K562 treated with DMSO at 1 percent for 4 hours (cell line): ENCODE results near the gene ATP5PO. TPM values are rescaled to one million over a fixed set of nuclear protein-coding genes. Genes with fewer than 3 reads are reported as not detected.

Source experiments
- total RNA-seq: library from RNA; unstranded; fragments of 300-600 nt; gene quantifications from 2 replicates; pipeline ENCODE4 v1.2.3, GENCODE V29; 2022; ENCODE audit not compliant: insufficient read depth

Gene ATP5PO, protein sequence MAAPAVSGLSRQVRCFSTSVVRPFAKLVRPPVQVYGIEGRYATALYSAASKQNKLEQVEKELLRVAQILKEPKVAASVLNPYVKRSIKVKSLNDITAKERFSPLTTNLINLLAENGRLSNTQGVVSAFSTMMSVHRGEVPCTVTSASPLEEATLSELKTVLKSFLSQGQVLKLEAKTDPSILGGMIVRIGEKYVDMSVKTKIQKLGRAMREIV
- 553 and 601 TPM in 2 replicates for total RNA-seq

DNA sequence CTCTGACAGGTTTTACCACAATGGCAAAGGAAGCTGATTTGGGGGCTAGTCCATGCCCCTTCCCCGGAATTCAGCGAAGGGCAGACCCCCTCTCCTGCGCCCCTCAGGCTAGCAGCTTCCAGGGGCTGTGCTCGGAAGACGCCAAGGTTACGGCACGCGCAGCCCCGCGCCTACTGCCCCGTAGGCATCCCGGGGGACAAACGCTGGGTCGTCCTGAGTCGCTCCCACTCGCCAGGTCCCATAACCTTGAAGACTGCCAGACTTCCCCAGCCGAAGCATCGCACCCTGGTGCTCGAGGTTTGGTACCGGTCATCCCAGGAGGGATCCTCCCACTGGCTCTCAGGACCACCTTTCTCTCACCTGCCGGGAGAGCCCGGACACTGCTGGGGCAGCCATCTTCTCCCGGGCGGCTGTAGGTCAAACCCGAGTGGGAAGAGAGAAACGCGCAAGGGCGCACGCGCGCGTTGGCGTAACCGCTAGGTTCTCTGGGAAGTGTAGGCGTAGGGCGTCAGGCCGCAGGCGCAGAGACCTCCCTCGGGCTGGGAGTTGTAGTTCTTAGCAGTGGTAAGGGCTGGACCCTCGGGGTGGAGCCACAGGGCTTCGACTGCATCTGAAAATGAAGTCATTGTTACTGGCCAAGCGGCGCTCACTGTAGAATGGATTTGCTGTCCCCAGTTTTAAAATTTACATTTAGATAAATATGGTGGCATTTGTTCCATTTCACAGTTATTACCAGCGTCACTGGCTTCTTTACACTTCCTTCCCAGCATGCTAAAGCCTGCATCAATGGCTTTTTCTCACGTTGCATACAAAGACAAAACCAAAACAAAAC lies at the start of gene ATP5PO:
Gene ATP5PO (minus strand): TSS at position 437 of the 832 bp plus-strand sequence. CDS start 41 bp downstream, at position 396.

Other genes starting within 250 kb of the ATP5PO start
- 49.1 and 58.2 TPM in 2 replicates for gene MRPS6, start 157.8 kb upstream of the ATP5PO start, total RNA-seq
- gene SLC5A3, start 157.8 kb upstream of the ATP5PO start, total RNA-seq = 4.2 and 9.6 TPM in 2 replicates